ENCODE measurements around the gene METAP1D.

DNA sequence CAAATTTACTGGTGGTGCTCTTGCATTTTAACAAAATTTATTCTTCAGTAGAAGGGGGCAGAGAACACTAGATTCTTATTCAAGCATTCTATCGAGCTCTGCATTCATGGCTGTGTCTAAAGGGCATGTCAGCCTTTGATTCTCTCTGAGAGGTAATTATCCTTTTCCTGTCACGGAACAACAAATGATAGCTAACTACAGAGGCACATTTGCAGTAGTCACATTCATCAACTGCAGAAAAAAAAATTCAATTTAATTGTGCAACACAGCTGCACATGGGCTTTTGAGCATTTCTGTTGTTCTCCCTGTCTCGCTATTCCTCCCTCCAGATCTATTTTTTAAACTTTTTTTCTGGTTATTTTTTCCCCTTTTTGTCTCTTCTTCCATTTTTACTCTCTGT, 72.5 kb downstream of the METAP1D start:
- no peak for TF ChIP-seq EZH2 (IDR thresholded peaks at IDR 0.05; ENCODE audit: borderline replicate concordance, low read depth, low read length, poor library complexity, severe bottlenecking)
- TF ChIP-seq, protein P1, sequence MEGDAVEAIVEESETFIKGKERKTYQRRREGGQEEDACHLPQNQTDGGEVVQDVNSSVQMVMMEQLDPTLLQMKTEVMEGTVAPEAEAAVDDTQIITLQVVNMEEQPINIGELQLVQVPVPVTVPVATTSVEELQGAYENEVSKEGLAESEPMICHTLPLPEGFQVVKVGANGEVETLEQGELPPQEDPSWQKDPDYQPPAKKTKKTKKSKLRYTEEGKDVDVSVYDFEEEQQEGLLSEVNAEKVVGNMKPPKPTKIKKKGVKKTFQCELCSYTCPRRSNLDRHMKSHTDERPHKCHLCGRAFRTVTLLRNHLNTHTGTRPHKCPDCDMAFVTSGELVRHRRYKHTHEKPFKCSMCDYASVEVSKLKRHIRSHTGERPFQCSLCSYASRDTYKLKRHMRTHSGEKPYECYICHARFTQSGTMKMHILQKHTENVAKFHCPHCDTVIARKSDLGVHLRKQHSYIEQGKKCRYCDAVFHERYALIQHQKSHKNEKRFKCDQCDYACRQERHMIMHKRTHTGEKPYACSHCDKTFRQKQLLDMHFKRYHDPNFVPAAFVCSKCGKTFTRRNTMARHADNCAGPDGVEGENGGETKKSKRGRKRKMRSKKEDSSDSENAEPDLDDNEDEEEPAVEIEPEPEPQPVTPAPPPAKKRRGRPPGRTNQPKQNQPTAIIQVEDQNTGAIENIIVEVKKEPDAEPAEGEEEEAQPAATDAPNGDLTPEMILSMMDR (conservative IDR thresholded peaks at IDR 0.05; ENCODE audit: low read depth, low read length) = no peak
